ENCODE data around the gene NSUN3. TPM values are rescaled to one million over a fixed set of nuclear protein-coding genes. Genes with fewer than 3 reads are reported as not detected.

NSUN3 gene
- total RNA-seq, 2 donors from 2014 or later, result 18.5 to 22.6 TPM

GRCh38 chr3:94172695-94173310, 109.9 kb downstream of the NSUN3 start:
- H3K4me1 Mint-ChIP-seq, result peaks cover 14% of the 10 kb centered on the region
- peaks cover 7% of the 10 kb centered on the region for H3K4me1 ChIP-seq (ENCODE audit: control insufficient read depth, insufficient read depth, low read length)
- no peak overlapping the region for H3K9ac ChIP-seq (ENCODE audit: extremely low read depth, low read length, poor library complexity, severe bottlenecking)
- no peaks in the 10 kb centered on the region for H3K36me3 ChIP-seq (ENCODE audit: control insufficient read depth, insufficient read depth, low read length)
- whole genome bisulfite sequencing, 2 experiments (ENCODE audit: insufficient coverage in 1 of 2, insufficient read length in 1 of 2), result 89% methylated on average over 2 of the region's 3 CpGs; no CpG with 5 or more reads in 1 of the 2 experiments
- no peaks in the 10 kb centered on the region for H3K9me3 ChIP-seq (ENCODE audit: control insufficient read depth, low read length)
- no peaks in the 10 kb centered on the region for H3K36me3 Mint-ChIP-seq (ENCODE audit: low read depth)
- H3K4me3 Mint-ChIP-seq, result no peak overlapping the region
- H3K27ac Mint-ChIP-seq, result no peak overlapping the region
- no peak overlapping the region for H3K4me3 ChIP-seq (ENCODE audit: low read length)
- no peaks in the 10 kb centered on the region for H3K27me3 ChIP-seq (ENCODE audit: control insufficient read depth, insufficient read depth, low read length, poor library complexity, severe bottlenecking)
- H3K27me3 Mint-ChIP-seq (ENCODE audit: insufficient read depth), result no peaks in the 10 kb centered on the region
- DNase-seq, result no peak
- no peak overlapping the region for H3K27ac ChIP-seq (ENCODE audit: low read depth, low read length)
- H3K9me3 Mint-ChIP-seq, result no peaks in the 10 kb centered on the region
- TF ChIP-seq, protein P1, sequence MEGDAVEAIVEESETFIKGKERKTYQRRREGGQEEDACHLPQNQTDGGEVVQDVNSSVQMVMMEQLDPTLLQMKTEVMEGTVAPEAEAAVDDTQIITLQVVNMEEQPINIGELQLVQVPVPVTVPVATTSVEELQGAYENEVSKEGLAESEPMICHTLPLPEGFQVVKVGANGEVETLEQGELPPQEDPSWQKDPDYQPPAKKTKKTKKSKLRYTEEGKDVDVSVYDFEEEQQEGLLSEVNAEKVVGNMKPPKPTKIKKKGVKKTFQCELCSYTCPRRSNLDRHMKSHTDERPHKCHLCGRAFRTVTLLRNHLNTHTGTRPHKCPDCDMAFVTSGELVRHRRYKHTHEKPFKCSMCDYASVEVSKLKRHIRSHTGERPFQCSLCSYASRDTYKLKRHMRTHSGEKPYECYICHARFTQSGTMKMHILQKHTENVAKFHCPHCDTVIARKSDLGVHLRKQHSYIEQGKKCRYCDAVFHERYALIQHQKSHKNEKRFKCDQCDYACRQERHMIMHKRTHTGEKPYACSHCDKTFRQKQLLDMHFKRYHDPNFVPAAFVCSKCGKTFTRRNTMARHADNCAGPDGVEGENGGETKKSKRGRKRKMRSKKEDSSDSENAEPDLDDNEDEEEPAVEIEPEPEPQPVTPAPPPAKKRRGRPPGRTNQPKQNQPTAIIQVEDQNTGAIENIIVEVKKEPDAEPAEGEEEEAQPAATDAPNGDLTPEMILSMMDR (conservative IDR thresholded peaks at IDR 0.05), result no peak

- Histone ChIP-seq H3K4me1 (ENCODE audit: control insufficient read depth, insufficient read depth, low read length) (peaks cover 7% of the 10 kb centered on the region), H3K4me3 (ENCODE audit: low read length) (no peak overlapping the region), H3K36me3 (ENCODE audit: control insufficient read depth, insufficient read depth, low read length) (no peaks in the 10 kb centered on the region), H3K9me3 (ENCODE audit: control insufficient read depth, low read length) (no peaks in the 10 kb centered on the region), H3K27me3 (ENCODE audit: control insufficient read depth, insufficient read depth, low read length, poor library complexity, severe bottlenecking) (no peaks in the 10 kb centered on the region), H3K27ac (ENCODE audit: low read depth, low read length) (no peak overlapping the region), H3K9ac (ENCODE audit: extremely low read depth, low read length, poor library complexity, severe bottlenecking) (no peak overlapping the region)
- Mint-ChIP-seq H3K9me3 (no peaks in the 10 kb centered on the region), H3K4me3 (no peak overlapping the region), H3K27me3 (ENCODE audit: insufficient read depth) (no peaks in the 10 kb centered on the region), H3K36me3 (ENCODE audit: low read depth) (no peaks in the 10 kb centered on the region), H3K27ac (no peak overlapping the region), H3K4me1 (peaks cover 14% of the 10 kb centered on the region)
- TF ChIP-seq, protein P1 (conservative IDR thresholded peaks at IDR 0.05), result no peak
- no peak for DNase-seq
- WGBS, 2 experiments (ENCODE audit: insufficient coverage in 1 of 2, insufficient read length in 1 of 2), result 88 to 100% methylated on average over 1 of the region's 2 CpGs
Measured at GRCh38 chr3:94173673-94174434, 111.0 kb downstream of the NSUN3 start.

DNA sequence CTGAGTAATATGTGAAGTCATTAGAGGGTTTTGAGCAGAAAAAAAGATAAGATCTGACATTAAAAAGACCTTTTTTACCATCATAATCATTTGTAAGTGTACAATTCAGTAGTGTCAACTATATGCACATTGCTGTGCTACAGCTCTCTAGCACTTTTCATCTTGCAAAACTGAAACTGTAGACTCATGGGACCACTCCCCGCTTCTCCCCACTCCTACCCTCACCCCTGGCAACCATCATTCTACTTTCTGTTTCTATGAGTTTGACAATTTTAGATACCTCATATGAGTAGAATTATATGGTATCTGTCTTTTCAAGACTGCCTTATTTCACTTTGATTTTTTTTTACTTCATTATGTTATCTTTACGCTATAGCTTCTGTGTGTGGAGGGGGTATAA, 112.8 kb downstream of the NSUN3 start:
- H3K27me3 ChIP-seq (ENCODE audit: control insufficient read depth, insufficient read depth, low read length, poor library complexity, severe bottlenecking), result no peaks in the 10 kb centered on the region
- no peak overlapping the region for H3K27ac ChIP-seq (ENCODE audit: low read depth, low read length)
- TF ChIP-seq, protein P1 (conservative IDR thresholded peaks at IDR 0.05), result no peak
- no peak overlapping the region for H3K9ac ChIP-seq (ENCODE audit: extremely low read depth, low read length, poor library complexity, severe bottlenecking)
- Mint-ChIP-seq H3K36me3 (ENCODE audit: low read depth) (no peaks in the 10 kb centered on the region), H3K4me3 (no peak overlapping the region), H3K27me3 (ENCODE audit: insufficient read depth) (no peaks in the 10 kb centered on the region), H3K4me1 (peaks cover 14% of the 10 kb centered on the region), H3K9me3 (no peaks in the 10 kb centered on the region), H3K27ac (no peak overlapping the region)
- no peaks in the 10 kb centered on the region for H3K36me3 ChIP-seq (ENCODE audit: control insufficient read depth, insufficient read depth, low read length)
- H3K4me1 ChIP-seq (ENCODE audit: control insufficient read depth, insufficient read depth, low read length), result peaks cover 13% of the 10 kb centered on the region
- H3K9me3 ChIP-seq (ENCODE audit: control insufficient read depth, low read length), result no peaks in the 10 kb centered on the region
- no peak for DNase-seq
- WGBS, 2 experiments (ENCODE audit: insufficient coverage in 1 of 2, insufficient read length in 1 of 2), result 100% methylated on average over 1 to 2 of the region's 2 CpGs
- H3K4me3 ChIP-seq (ENCODE audit: low read length), result no peak overlapping the region
